ENCODE results near the gene CALHM5. TPM values are rescaled to one million over a fixed set of nuclear protein-coding genes. Genes with fewer than 3 reads are reported as not detected.

The CALHM5 gene
- total and polyA plus RNA-seq, 10 of the 15 experiments (the other 5 are each of a cell fraction or from before 2014, with no cell fraction given): not detected

GRCh38 chr6:116467514-116467913 is 43.9 kb upstream of the CALHM5 start (continued):
- TF ChIP-seq, protein P1, sequence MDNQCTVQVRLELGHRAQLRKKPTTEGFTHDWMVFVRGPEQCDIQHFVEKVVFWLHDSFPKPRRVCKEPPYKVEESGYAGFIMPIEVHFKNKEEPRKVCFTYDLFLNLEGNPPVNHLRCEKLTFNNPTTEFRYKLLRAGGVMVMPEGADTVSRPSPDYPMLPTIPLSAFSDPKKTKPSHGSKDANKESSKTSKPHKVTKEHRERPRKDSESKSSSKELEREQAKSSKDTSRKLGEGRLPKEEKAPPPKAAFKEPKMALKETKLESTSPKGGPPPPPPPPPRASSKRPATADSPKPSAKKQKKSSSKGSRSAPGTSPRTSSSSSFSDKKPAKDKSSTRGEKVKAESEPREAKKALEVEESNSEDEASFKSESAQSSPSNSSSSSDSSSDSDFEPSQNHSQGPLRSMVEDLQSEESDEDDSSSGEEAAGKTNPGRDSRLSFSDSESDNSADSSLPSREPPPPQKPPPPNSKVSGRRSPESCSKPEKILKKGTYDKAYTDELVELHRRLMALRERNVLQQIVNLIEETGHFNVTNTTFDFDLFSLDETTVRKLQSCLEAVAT (IDR thresholded peaks at IDR 0.05): no peak
- TF ChIP-seq NR2F1 (conservative IDR thresholded peaks at IDR 0.05): no peak
- TF ChIP-seq FOS (IDR thresholded peaks at IDR 0.05; ENCODE audit: borderline replicate concordance, extremely low read depth, insufficient read length): no peak
- TF ChIP-seq MYC (IDR thresholded peaks at IDR 0.05; ENCODE audit: insufficient read depth, insufficient read length, insufficient replicate concordance, low read length, severe bottlenecking): no peak
- no peak for TF ChIP-seq RAD51 (IDR thresholded peaks at IDR 0.05)

DNA sequence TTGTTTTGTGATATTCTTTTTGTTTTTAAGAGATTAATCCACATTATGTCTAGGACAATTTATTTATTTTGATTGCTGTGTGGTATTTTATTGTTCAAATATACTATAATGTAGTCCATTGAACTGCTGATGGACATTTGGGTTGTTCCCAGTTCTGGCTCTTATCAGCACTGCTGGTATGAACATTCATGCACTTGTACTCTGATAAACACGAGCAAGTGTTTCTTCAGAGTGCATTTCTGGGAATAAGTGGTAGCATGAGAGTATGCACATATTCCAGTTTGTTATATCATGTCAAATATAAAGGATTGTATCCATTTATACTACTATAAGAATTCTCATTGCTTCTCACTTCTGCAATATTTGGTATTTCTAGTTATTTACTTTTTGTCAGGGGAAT is 43.1 kb upstream of the CALHM5 start:
- ATAC-seq: no peak
- no TSS peak for BruUV-seq (replicated peaks)
- intact Hi-C loops (cut with micrococcal nuclease; ENCODE audit: unreplicated experiment): no loop called here

More for the DNA sequence above, 43.1 kb upstream of the CALHM5 start:
- Histone ChIP-seq H3K27ac (ENCODE audit: control insufficient read depth, insufficient read depth) (no peak overlapping the region), H3K4me2 (ENCODE audit: control insufficient read depth, insufficient read depth) (no peak overlapping the region), H2AFZ (ENCODE audit: control insufficient read depth, low read depth, low read length) (no peak overlapping the region), H3K79me2 (ENCODE audit: control insufficient read depth, insufficient read depth, low read length) (no peaks in the 10 kb centered on the region), H3K9me3 (replicated peaks; ENCODE audit: control insufficient read depth, insufficient read depth, low read length) (no peaks in the 10 kb centered on the region), H3K4me3 (no peak overlapping the region), H3K36me3 (ENCODE audit: control insufficient read depth in 2 of 2, insufficient read depth in 2 of 2, low read length in 1 of 2) (no peaks in the 10 kb centered on the region), H3K27me3 (replicated peaks in 1 of 2; ENCODE audit: control insufficient read depth in 2 of 2, insufficient read depth in 2 of 2, low read length in 1 of 2) (no peaks in the 10 kb centered on the region; a peak in 1 of 4 replicates), H4K20me1 (ENCODE audit: control insufficient read depth, insufficient read depth) (no peaks in the 10 kb centered on the region), H3K4me1 (ENCODE audit: control insufficient read depth, insufficient read depth, low read length) (peaks cover 11% of the 10 kb centered on the region), H3K9ac (ENCODE audit: control insufficient read depth, insufficient read depth, low read length) (no peak overlapping the region)
- 0% methylated on average over 1 of the region's 1 CpG for WGBS (ENCODE audit: insufficient coverage, insufficient replicate concordance, low lambda C conversion rate, missing lambda C conversion rate)
- in situ Hi-C loops (cut with MboI): no loop called here
- FAIRE-seq (no peak), DNase-seq (ENCODE audit: low read depth, low spot score) (no peak)
- ChIA-PET CTCF (no interaction called here), RAD21 (ENCODE audit: unreplicated experiment) (no interaction called here), POLR2A (no interaction called here), SMC1A (ENCODE audit: uncharacterized antibody, unreplicated experiment) (no interaction called here)
- no peak for TF ChIP-seq CHD1 (IDR thresholded peaks at IDR 0.05; ENCODE audit: low read depth, low read length)
- no peak for TF ChIP-seq ATF7 (IDR thresholded peaks at IDR 0.05; ENCODE audit: low read depth)
- no peak for TF ChIP-seq PAX5 (IDR thresholded peaks at IDR 0.05; ENCODE audit: borderline replicate concordance, low read depth, low read length)
- TF ChIP-seq, protein P2, sequence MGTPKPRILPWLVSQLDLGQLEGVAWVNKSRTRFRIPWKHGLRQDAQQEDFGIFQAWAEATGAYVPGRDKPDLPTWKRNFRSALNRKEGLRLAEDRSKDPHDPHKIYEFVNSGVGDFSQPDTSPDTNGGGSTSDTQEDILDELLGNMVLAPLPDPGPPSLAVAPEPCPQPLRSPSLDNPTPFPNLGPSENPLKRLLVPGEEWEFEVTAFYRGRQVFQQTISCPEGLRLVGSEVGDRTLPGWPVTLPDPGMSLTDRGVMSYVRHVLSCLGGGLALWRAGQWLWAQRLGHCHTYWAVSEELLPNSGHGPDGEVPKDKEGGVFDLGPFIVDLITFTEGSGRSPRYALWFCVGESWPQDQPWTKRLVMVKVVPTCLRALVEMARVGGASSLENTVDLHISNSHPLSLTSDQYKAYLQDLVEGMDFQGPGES (IDR thresholded peaks at IDR 0.05): no peak
- TF ChIP-seq BRCA1 (IDR thresholded peaks at IDR 0.05; ENCODE audit: low read depth, low read length): no peak
- no peak for TF ChIP-seq KLF5 (IDR thresholded peaks at IDR 0.05; ENCODE audit: partially characterized antibody)
- TF ChIP-seq, protein P3, sequence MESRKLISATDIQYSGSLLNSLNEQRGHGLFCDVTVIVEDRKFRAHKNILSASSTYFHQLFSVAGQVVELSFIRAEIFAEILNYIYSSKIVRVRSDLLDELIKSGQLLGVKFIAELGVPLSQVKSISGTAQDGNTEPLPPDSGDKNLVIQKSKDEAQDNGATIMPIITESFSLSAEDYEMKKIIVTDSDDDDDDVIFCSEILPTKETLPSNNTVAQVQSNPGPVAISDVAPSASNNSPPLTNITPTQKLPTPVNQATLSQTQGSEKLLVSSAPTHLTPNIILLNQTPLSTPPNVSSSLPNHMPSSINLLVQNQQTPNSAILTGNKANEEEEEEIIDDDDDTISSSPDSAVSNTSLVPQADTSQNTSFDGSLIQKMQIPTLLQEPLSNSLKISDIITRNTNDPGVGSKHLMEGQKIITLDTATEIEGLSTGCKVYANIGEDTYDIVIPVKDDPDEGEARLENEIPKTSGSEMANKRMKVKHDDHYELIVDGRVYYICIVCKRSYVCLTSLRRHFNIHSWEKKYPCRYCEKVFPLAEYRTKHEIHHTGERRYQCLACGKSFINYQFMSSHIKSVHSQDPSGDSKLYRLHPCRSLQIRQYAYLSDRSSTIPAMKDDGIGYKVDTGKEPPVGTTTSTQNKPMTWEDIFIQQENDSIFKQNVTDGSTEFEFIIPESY (IDR thresholded peaks at IDR 0.05): no peak
- no peak for TF ChIP-seq ZNF24 (IDR thresholded peaks at IDR 0.05)
